Neural cell (in vitro differentiated cells): ENCODE results near the gene ZNF418. TPM values are rescaled to one million over a fixed set of nuclear protein-coding genes. Genes with fewer than 3 reads are reported as not detected.
A peak's percentile ranks its signal among the peaks of the same experiment; 100 is the strongest.

ENCODE experiments used
- H2AFZ ChIP-seq: fragments of 200-600, 300-800 bp; sonication (generic), shearing (Covaris generic); 2 replicates; pipeline ENCODE4 v1.6.0; 2014; ENCODE audit warnings: low read depth, mild to moderate bottlenecking, antibody characterized with exemption, low read length, moderate library complexity
- H3F3A ChIP-seq: fragments of 200-600 bp; shearing (Covaris generic); 2 replicates; pipeline ENCODE4 v1.6.1; 2016; ENCODE audit warnings: mild to moderate bottlenecking, moderate library complexity, mixed read lengths, antibody characterized with exemption, low read length; ENCODE audit not compliant: insufficient read depth, poor library complexity, severe bottlenecking
- H3K27ac ChIP-seq: fragments of 200-600, 300-800 bp; sonication (generic), shearing (Covaris generic); 2 replicates; pipeline ENCODE4 v1.5.1; 2014; ENCODE audit warnings: mild to moderate bottlenecking, low read length, moderate library complexity
- H3K27me3 ChIP-seq: fragments of 300-800, 200-600 bp; sonication (generic), shearing (Covaris generic); 2 replicates; pipeline ENCODE4 v1.6.0; 2014; ENCODE audit warnings: mild to moderate bottlenecking, low read depth, low read length, moderate library complexity; ENCODE audit not compliant: insufficient read depth
- H3K36me3 ChIP-seq: fragments of 300-800, 200-600 bp; sonication (generic), shearing (Covaris generic); 2 replicates; pipeline ENCODE4 v1.5.1; 2014; ENCODE audit warnings: mild to moderate bottlenecking, antibody characterized with exemption, low read length, moderate library complexity; ENCODE audit not compliant: insufficient read depth
- H3K4me2 ChIP-seq: fragments of 300-800, 200-600 bp; sonication (generic), shearing (Covaris generic); 2 replicates; pipeline ENCODE4 v1.6.0; 2014; ENCODE audit warnings: mild to moderate bottlenecking, low read length
- H3K4me3 ChIP-seq: fragments of 300-800, 200-600 bp; sonication (generic), shearing (Covaris generic); 2 replicates; pipeline ENCODE4 v1.5.1; 2014; ENCODE audit warnings: mild to moderate bottlenecking, low read length, moderate library complexity
- H3K79me2 ChIP-seq: fragments of 200-600 bp; shearing (Covaris generic); replicated peaks from 2 replicates; pipeline ENCODE4 v1.6.0; 2014; ENCODE audit warnings: mild to moderate bottlenecking, low read length, moderate library complexity; ENCODE audit not compliant: insufficient read depth
- H3K9ac ChIP-seq: fragments of 300-800, 200-600 bp; sonication (generic), shearing (Covaris generic); 2 replicates; pipeline ENCODE4 v1.6.1; 2016; ENCODE audit warnings: mild to moderate bottlenecking, low read length, mixed read lengths
- H3K9me2 ChIP-seq: fragments of 200-600 bp; shearing (Covaris generic); 2 replicates; pipeline ENCODE4 v1.6.1; 2016; ENCODE audit warnings: mild to moderate bottlenecking, low read length, mixed read lengths; ENCODE audit not compliant: insufficient read depth
- H3K9me3 ChIP-seq: fragments of 200-600, 300-800 bp; sonication (generic), shearing (Covaris generic); 2 replicates; pipeline ENCODE4 v1.6.1; 2016; ENCODE audit warnings: mild to moderate bottlenecking, mixed run types, low read length, moderate library complexity, mixed read lengths
- H4K20me1 ChIP-seq: fragments of 200-600 bp; shearing (Covaris generic); 2 replicates; pipeline ENCODE4 v1.6.1; 2016; ENCODE audit warnings: mild to moderate bottlenecking, mixed run types; ENCODE audit not compliant: insufficient read depth
- CTCF ChIP-seq: fragments of 450-650 bp; IDR thresholded peaks from 2 replicates; pipeline ENCODE4 v1.5.1; 2014; ENCODE audit warnings: antibody characterized with exemption, mild to moderate bottlenecking, moderate library complexity; ENCODE audit not compliant: poor library complexity, severe bottlenecking
- EZH2 ChIP-seq: fragments of 200-600, 300-800 bp; shearing (Covaris generic), sonication (generic); IDR thresholded peaks from 2 replicates; pipeline ENCODE4 v1.6.1; 2014; ENCODE audit warnings: antibody characterized with exemption, low read length, borderline replicate concordance, mild to moderate bottlenecking; ENCODE audit not compliant: insufficient read depth, poor library complexity, severe bottlenecking
- MXI1 ChIP-seq: fragments of 450-650 bp; conservative IDR thresholded peaks from 2 replicates; pipeline ENCODE4 v1.6.1; 2014; ENCODE audit warnings: antibody characterized with exemption, mild to moderate bottlenecking; ENCODE audit not compliant: poor library complexity, severe bottlenecking
- POLR2AphosphoS5 ChIP-seq: IDR thresholded peaks from 2 replicates; pipeline ENCODE4 v1.6.1; 2012
- RAD21 ChIP-seq: fragments of 450-650 bp; conservative IDR thresholded peaks from 2 replicates; pipeline ENCODE4 v1.6.1; 2014; ENCODE audit warnings: antibody characterized with exemption, mild to moderate bottlenecking, moderate library complexity
- REST ChIP-seq: IDR thresholded peaks from 2 replicates; pipeline ENCODE4 v1.6.1; 2012; ENCODE audit warnings: borderline replicate concordance
- TAF1 ChIP-seq: IDR thresholded peaks from 2 replicates; pipeline ENCODE4 v1.6.1; 2012; ENCODE audit warnings: low read depth
- polyA plus RNA-seq: library from polyadenylated mRNA; depleted of rRNA; stranded (reverse); fragments of >200 nt; gene quantifications from 2 replicates; pipeline ENCODE4 v1.2.3, GENCODE V29; 2014

The ZNF418 gene
- polyA plus RNA-seq, 1 donor from 2014 or later, result 27.6 TPM

GRCh38 chr19:57888107-57888559 lies 47.1 kb downstream of the ZNF418 start:
- peak overlapping the region; percentile 80 for H3K4me3 ChIP-seq
- H3K4me2 ChIP-seq, result peak overlapping the region; percentile 46
- no peaks in the 10 kb centered on the region for H3K36me3 ChIP-seq
- H3K9ac ChIP-seq, result peak overlapping the region; percentile 82
- TF ChIP-seq CTCF (no peak), MXI1 (no peak), EZH2 (no peak), TAF1 (no peak), RAD21 (no peak), POLR2AphosphoS5 (no peak)
- H3K27me3 ChIP-seq, result no peaks in the 10 kb centered on the region
- no peaks in the 10 kb centered on the region for H3F3A ChIP-seq
- peak overlapping the region; percentile 53 for H2AFZ ChIP-seq
- peak overlapping the region; percentile 85 for H3K27ac ChIP-seq
- H3K9me2 ChIP-seq, result no peaks in the 10 kb centered on the region
- H3K9me3 ChIP-seq, result no peaks in the 10 kb centered on the region
- no peaks in the 10 kb centered on the region for H4K20me1 ChIP-seq
- peaks cover 32% of the 10 kb centered on the region for H3K79me2 ChIP-seq

GRCh38 chr19:57887195-57887941 lies 47.8 kb downstream of the ZNF418 start:
- Histone ChIP-seq H4K20me1 (no peaks in the 10 kb centered on the region), H2AFZ (no peak overlapping the region), H3K9ac (peak overlapping the region; percentile 82), H3F3A (no peaks in the 10 kb centered on the region), H3K36me3 (no peaks in the 10 kb centered on the region), H3K27ac (peak overlapping the region; percentile 85), H3K4me3 (peak overlapping the region; percentile 80), H3K79me2 (peaks cover 32% of the 10 kb centered on the region), H3K27me3 (no peaks in the 10 kb centered on the region), H3K4me2 (peak overlapping the region; percentile 46), H3K9me3 (no peaks in the 10 kb centered on the region), H3K9me2 (no peaks in the 10 kb centered on the region)
- TF ChIP-seq CTCF (peak; percentile 40), REST (no peak)
